Activated T-helper 1 cell treated with anti-CD3 and anti-CD28 coated beads, Interleukin-12 subunit alpha, Interleukin-12 subunit beta, Interleukin-2, Interleukin-4 antibody, amounts not matched to agents 30 ng/mL and 10 ng/mL and 1 ng/mL, durations not matched to agents 14 hours and 24 hours and 36 hours (primary cell): ENCODE results near the gene HSPG2. TPM values are rescaled to one million over a fixed set of nuclear protein-coding genes. Genes with fewer than 3 reads are reported as not detected.

Source experiments
- DNase-seq: peaks from one replicate; pipeline ENCODE4 v3.0.0; 2021; ENCODE audit warnings: low spot score
- H3K27ac Mint-ChIP-seq: one replicate; pipeline ENCODE4 v1.8.0; 2021; ENCODE audit warnings: mild to moderate bottlenecking, mixed read lengths
- H3K27me3 Mint-ChIP-seq: one replicate; pipeline ENCODE4 v1.8.0; 2022; ENCODE audit warnings: mild to moderate bottlenecking, moderate library complexity, mixed read lengths; ENCODE audit not compliant: insufficient read depth
- H3K36me3 Mint-ChIP-seq: one replicate; pipeline ENCODE4 v1.8.0; 2021; ENCODE audit warnings: low read depth, mixed read lengths
- H3K4me1 Mint-ChIP-seq: one replicate; pipeline ENCODE4 v1.8.0; 2021; ENCODE audit warnings: low read depth, mixed read lengths
- H3K4me3 Mint-ChIP-seq: one replicate; pipeline ENCODE4 v1.8.0; 2021; ENCODE audit warnings: mild to moderate bottlenecking, moderate library complexity, mixed read lengths
- H3K9me3 Mint-ChIP-seq: one replicate; pipeline ENCODE4 v1.8.0; 2021; ENCODE audit warnings: mixed read lengths
- intact Hi-C: fragments of 100-400 bp; cut with micrococcal nuclease; formaldehyde crosslinking; loops from one replicate; pipeline ENCODE4 v1.15.1; 2024
- total RNA-seq: library from RNA; stranded (reverse); gene quantifications from 2 replicates; pipeline ENCODE4 v1.2.3, GENCODE V29; 2022

HSPG2 gene
- total RNA-seq, 1 donor from 2014 or later: 2.4 TPM

DNA sequence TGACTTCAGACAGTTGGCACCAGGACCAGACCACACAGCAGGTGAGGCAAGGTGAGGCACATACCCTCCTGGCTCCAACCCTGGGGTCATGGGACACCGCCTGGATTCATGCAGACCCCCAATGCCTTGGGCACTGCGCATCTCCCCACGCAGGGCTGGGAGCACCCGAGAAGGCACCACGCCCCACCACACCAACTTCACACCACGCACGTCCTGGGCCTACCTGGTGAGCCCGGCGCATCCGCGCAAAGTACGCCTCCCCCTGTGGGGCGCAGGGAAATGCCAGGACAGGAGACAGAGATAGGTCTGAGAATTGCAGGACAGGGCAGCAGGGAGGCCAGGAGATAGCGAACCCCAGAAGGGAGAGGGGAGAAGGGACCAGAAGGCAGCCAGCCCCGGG is 66.5 kb downstream of the HSPG2 start:
- Mint-ChIP-seq H3K36me3 (no peaks in the 10 kb centered on the region), H3K27ac (no peak overlapping the region), H3K4me3 (no peak overlapping the region), H3K9me3 (no peaks in the 10 kb centered on the region), H3K4me1 (no peaks in the 10 kb centered on the region), H3K27me3 (no peaks in the 10 kb centered on the region)
- intact Hi-C loops: no loop called here
- no peak for DNase-seq

DNA sequence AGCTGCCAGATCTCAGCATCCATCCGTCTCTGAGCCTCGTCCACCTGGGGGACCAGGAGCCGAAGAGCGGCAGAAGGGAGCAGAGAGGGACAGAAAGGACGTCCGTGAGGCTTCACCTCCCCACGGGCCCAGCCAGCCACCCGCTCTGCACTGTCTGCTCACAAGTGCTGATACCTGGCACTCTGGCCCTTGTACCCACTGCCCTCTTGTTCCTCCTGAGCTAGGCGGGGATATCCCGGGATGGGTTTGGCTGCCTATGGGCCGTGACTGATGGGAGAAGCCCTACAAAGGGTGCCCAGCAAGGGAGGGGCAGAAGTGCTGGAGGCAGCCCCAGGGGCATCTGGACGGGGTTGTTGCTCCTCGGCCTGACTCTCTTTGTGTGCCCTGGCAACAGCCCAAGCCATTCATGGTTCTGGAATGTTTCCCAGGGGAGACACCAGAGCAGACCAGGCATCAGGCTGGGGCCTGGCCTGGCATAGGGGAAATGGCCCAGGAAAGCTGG is 67.4 kb downstream of the HSPG2 start:
- no peak overlapping the region for H3K4me3 Mint-ChIP-seq
- no peaks in the 10 kb centered on the region for H3K9me3 Mint-ChIP-seq
- DNase-seq: no peak
- intact Hi-C loops: no loop called here
- H3K27me3 Mint-ChIP-seq: no peaks in the 10 kb centered on the region
- no peaks in the 10 kb centered on the region for H3K36me3 Mint-ChIP-seq
- no peak overlapping the region for H3K27ac Mint-ChIP-seq
- no peaks in the 10 kb centered on the region for H3K4me1 Mint-ChIP-seq

DNA sequence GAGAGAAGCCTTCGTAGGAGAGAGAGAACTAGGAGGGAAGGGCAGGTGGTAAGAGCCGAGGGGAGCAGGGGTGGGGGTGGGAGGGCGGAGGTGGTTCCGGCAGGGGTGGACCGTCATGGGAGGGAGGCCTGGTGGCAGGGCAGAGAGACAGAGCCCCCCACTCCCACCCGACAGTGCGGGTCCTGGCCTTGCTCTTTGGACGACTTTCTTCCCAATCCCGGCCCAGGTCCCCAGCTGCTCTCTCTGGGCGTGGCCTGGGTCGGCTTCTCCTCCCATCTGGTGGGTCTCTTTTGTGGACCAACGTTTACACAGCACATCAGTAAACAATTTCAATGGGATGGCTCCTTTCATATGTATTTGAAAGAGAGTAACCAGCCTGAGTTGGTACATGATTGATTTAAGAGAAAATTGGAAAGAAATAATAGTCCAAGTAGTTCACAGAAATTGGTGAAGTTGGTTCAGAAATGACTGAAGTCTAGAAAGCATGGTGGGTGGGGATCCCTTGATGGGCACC is 68.1 kb downstream of the HSPG2 start:
- Mint-ChIP-seq H3K27ac (no peak overlapping the region), H3K4me3 (no peak overlapping the region), H3K9me3 (no peaks in the 10 kb centered on the region), H3K27me3 (no peaks in the 10 kb centered on the region), H3K36me3 (no peaks in the 10 kb centered on the region), H3K4me1 (no peaks in the 10 kb centered on the region)
- intact Hi-C loops: no loop called here
- no peak for DNase-seq

DNA sequence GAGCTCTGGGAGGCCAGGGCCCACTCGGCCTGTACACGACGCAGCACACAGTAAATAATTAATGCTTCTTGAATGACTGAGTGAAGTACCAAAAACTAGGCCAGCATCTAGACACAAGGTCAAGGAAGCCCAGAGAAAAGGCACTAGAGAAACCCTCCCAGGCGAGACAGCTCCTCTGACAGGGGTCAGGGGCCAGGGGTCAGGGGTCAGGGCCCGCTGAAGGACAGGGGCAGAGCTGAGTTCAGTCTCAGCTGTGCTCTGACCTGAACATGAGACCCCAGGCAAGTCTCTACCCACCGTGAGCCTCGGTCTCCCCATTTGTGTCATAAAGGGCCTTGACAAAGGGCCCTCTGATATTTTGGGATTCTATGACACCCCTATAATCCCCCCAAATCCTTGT is 68.6 kb downstream of the HSPG2 start:
- H3K4me3 Mint-ChIP-seq: no peak overlapping the region
- H3K9me3 Mint-ChIP-seq: no peaks in the 10 kb centered on the region
- intact Hi-C loops: no loop called here
- H3K4me1 Mint-ChIP-seq: no peaks in the 10 kb centered on the region
- DNase-seq: no peak
- H3K27me3 Mint-ChIP-seq: no peaks in the 10 kb centered on the region
- H3K36me3 Mint-ChIP-seq: no peaks in the 10 kb centered on the region
- H3K27ac Mint-ChIP-seq: no peak overlapping the region

DNA sequence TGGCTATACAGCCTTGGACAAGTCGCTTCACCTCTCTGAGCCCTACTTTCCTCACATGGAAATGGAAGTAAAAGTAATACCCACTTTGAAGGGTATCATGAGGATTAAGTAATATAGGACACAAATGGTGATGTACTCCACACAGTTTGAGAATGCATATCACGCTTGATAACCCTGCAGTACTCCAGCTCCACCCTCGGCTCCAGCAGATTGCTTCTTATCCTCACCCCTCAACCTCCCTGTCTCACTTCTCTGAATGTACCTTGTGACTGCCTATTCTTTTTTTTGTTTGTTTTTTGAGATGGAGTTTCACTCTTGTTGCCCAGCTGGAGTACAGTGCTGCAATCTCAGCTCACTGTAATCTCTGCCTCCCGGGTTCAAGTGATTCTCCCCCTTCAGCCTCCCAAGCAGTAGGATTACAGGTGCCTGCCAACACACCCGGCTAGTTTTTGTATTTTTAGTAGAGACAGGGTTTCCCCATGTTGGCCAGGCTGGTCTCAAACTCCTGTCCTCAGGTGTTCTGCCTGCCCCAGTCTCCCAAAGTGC is 69.6 kb downstream of the HSPG2 start:
- Mint-ChIP-seq H3K27me3 (no peaks in the 10 kb centered on the region), H3K4me3 (no peak overlapping the region), H3K4me1 (no peaks in the 10 kb centered on the region), H3K9me3 (no peaks in the 10 kb centered on the region), H3K36me3 (no peaks in the 10 kb centered on the region), H3K27ac (no peak overlapping the region)
- no peak for DNase-seq
- intact Hi-C loops: no loop called here

DNA sequence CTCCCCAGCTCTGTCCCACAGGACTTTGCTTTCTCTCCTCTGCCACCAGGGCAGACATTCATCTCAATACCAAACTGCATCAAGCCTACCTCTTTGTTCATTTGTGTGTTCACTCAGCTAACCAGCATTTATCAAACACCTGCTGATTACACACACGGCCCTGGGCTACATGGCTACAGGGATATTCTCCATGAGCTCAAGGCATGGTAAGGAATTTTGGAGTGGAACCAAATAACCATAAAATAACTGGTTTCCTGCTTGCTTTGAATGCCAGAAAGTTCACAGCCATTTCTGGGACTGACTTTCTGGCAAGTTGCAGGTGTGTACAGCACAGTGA is 70.4 kb downstream of the HSPG2 start:
- H3K27ac Mint-ChIP-seq: no peak overlapping the region
- no peaks in the 10 kb centered on the region for H3K36me3 Mint-ChIP-seq
- H3K4me1 Mint-ChIP-seq: no peaks in the 10 kb centered on the region
- intact Hi-C loops: no loop called here
- H3K9me3 Mint-ChIP-seq: no peaks in the 10 kb centered on the region
- no peak overlapping the region for H3K4me3 Mint-ChIP-seq
- no peaks in the 10 kb centered on the region for H3K27me3 Mint-ChIP-seq
- no peak for DNase-seq

DNA sequence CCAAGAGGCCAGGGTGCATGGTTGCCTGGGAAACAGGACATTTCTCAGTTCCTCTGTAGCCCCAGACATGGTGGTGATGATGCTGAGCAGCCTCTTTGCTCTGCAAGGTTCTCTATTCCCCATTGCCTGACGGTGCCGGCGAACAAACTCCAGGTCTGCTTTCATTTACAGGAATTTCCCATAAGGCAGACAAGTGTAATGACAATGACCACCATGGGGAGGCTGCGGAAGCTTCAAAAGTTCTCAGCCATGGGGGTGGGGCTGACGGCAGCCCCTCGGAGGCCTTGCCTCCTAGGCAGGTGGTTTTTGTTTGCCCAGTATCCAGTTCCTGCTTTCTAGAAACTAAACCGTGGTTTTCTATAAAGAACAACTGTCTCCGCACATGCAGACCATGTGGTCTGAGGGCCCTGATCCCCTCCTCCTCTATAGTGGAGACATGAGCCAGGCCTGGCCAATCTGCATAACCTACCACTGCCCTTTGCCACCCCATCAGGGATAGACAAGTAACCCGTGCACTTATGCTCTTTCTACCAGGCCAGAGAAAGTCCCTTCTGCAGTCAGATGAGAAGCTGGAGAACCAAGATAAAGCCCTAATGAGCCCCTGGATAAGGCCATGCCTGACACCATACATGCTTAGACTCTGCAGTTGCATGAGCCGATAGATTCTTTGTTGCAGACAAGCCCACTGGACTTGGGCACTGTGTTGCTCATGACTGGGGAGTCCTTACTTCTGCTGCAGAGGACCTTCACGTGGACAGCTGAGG is 71.0 kb downstream of the HSPG2 start:
- H3K4me3 Mint-ChIP-seq: no peak overlapping the region
- H3K27ac Mint-ChIP-seq: no peak overlapping the region
- no peaks in the 10 kb centered on the region for H3K4me1 Mint-ChIP-seq
- no peaks in the 10 kb centered on the region for H3K27me3 Mint-ChIP-seq
- no peaks in the 10 kb centered on the region for H3K9me3 Mint-ChIP-seq
- no peaks in the 10 kb centered on the region for H3K36me3 Mint-ChIP-seq
- no peak for DNase-seq
- intact Hi-C loops: no loop called here

DNA sequence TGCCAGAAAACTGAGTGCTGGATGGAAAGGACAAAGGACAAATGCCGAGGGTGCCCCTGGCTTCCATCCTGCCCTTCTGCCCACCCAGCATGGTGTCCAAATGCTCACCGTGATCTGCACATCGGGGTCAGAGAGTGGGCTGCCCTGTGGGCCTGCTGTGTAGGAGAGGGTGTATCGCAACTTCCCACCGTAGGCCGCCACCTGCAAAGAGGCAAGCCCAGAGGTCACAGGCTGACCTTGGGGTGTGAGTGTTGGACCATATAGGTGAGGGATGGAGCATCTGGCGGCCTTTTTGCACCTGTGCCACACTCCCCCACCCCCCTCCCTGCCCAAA is 71.5 kb downstream of the HSPG2 start:
- Mint-ChIP-seq H3K9me3 (no peaks in the 10 kb centered on the region), H3K27me3 (no peaks in the 10 kb centered on the region)

DNA sequence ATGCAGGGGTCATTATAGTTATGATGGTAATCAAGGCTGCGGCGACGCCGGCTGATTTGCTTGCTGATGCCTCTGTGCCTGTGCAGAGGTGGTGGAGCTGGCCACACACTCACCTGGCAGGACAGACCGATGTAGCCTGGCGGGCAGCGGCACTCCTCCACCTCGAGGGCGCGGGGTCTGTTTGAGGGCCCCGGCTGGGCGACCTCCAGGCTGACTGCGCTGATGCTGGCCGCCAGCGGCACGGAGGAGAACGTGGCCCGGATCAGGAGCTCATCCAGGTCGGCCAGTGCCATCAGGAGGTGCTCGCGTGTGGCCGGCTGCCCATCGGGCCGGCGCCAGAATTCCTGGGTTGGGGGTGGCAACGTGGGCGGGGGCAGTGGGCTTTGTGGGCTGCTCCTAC is 72.4 kb downstream of the HSPG2 start:
- no peaks in the 10 kb centered on the region for H3K36me3 Mint-ChIP-seq
- intact Hi-C loops: no loop called here
- no peak overlapping the region for H3K4me3 Mint-ChIP-seq
- no peaks in the 10 kb centered on the region for H3K4me1 Mint-ChIP-seq
- H3K27ac Mint-ChIP-seq: no peak overlapping the region
- H3K27me3 Mint-ChIP-seq: no peaks in the 10 kb centered on the region
- no peaks in the 10 kb centered on the region for H3K9me3 Mint-ChIP-seq
- no peak for DNase-seq

More for the DNA sequence above, 71.5 kb downstream of the HSPG2 start:
- Mint-ChIP-seq H3K36me3 (no peaks in the 10 kb centered on the region), H3K27ac (no peak overlapping the region), H3K4me3 (no peak overlapping the region), H3K4me1 (no peaks in the 10 kb centered on the region)
- intact Hi-C loops: no loop called here
- no peak for DNase-seq

DNA sequence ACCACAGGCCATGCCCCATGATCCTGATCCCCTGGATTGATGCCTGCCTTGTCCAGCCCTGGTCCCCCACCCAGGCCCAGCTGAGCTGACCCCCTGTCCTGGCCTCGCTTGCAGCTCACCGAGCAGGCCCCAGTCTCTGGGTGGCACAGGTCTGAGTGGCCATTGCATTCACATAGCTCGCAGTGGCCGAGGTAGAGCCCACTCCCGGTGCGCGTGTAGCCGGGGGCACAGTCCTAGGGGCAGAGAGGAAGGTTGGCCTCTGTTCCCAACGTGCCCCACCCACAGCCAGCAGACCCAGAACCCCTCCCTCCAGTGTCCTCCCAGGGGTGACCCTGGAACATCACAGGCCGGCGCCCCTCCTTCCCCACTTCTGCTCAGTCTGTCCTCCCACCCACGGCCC is 73.1 kb downstream of the HSPG2 start:
- intact Hi-C loops: no loop called here
- H3K36me3 Mint-ChIP-seq: no peaks in the 10 kb centered on the region

DNA sequence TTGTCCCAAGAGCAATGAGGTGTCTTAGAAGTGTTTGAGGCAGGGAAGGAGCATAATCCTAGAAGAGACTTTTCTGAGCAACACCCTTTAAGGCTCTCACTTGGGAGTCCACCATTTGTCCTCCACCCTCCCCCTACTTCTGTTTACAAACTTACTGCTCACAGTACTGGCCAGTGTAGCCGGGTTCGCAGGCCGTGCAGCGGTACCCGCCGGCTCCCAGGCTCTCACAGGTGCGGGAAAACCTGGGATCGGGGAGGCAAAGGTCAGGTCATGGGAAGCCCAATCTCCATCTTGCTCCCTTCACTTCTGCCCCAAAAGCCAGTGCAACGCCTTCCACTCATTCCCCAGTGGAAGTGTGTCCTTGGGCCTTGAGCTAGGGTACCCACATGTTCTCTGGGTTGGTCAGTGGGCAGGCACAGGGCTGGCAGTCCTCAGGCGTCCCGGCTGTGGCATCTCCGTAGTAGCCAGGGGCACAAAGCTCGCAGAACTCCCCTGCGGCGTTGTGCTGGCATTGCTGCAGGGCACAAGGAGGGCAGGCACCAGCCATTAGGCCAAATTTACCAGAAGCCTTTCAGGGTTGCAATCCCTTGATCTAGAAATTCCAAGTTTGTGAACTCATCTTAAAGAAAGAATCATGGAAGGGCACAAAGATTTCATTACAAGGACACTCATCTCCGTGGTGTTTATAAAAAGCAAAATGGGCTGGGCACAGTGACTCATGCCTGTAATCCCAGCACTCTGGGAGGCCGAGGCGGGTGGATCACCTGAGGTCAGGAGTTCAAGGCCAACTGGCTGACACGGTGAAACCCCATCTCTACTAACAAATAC is 75.3 kb downstream of the HSPG2 start:
- no peaks in the 10 kb centered on the region for H3K9me3 Mint-ChIP-seq
- no peak overlapping the region for H3K4me3 Mint-ChIP-seq
- H3K4me1 Mint-ChIP-seq: no peaks in the 10 kb centered on the region
- H3K27me3 Mint-ChIP-seq: no peaks in the 10 kb centered on the region
- intact Hi-C loops: no loop called here
- DNase-seq: no peak
- H3K27ac Mint-ChIP-seq: no peak overlapping the region
- no peaks in the 10 kb centered on the region for H3K36me3 Mint-ChIP-seq

More for the DNA sequence above, 73.1 kb downstream of the HSPG2 start:
- no peaks in the 10 kb centered on the region for H3K9me3 Mint-ChIP-seq
- no peak for DNase-seq
- H3K4me1 Mint-ChIP-seq: no peaks in the 10 kb centered on the region
- H3K27me3 Mint-ChIP-seq: no peaks in the 10 kb centered on the region
- H3K27ac Mint-ChIP-seq: no peak overlapping the region
- no peak overlapping the region for H3K4me3 Mint-ChIP-seq

DNA sequence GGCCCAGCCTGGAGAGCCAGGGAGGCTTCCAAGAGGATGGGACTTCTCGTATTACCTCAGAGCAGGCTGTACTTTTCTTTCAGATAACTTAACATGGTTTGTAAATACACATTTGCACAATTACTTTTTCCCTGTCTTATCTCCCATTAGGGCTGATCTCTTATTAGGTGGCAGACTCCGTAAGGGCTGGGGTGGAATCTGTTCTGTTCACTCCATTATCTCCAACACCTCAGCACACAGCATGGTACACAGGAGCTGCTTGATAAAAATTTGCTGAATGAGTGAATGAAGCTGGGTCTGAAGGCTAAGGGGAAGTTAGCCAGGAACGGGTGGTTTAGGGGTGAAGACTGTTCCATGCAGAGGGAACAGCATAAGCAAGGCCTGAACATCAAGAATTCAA is 76.1 kb downstream of the HSPG2 start:
- no peaks in the 10 kb centered on the region for H3K4me1 Mint-ChIP-seq
- no peak overlapping the region for H3K4me3 Mint-ChIP-seq
- H3K36me3 Mint-ChIP-seq: no peaks in the 10 kb centered on the region
- no peak for DNase-seq
- no peaks in the 10 kb centered on the region for H3K9me3 Mint-ChIP-seq
- no peaks in the 10 kb centered on the region for H3K27me3 Mint-ChIP-seq
- H3K27ac Mint-ChIP-seq: no peak overlapping the region
- intact Hi-C loops: no loop called here

DNA sequence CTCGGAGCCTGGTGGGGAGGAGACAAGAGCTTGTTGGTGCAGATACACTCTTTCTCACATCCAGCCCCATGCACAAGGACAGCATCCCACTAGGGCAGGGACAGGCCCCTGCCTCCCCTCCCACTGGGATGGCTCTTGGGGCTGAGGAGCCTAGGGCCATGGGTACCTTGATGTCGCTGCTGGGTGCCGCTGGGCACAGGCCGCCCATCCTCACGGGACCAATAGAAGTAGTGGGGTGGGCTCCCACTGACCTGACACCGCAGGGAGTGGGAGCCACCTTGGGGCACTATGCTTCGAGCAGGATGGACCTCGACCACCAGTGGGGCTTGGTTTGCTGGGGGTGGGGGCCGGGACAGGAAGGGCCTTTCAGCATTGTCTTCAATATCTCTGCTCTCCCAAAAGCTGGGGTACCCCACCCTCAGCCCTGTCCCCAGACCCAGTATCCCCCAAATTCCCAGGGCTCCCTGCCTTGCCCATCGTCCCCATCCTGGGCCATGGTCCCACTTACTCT is 77.4 kb downstream of the HSPG2 start:
- no peak overlapping the region for H3K4me3 Mint-ChIP-seq
- no peak overlapping the region for H3K27ac Mint-ChIP-seq
- no peaks in the 10 kb centered on the region for H3K27me3 Mint-ChIP-seq
- H3K36me3 Mint-ChIP-seq: no peaks in the 10 kb centered on the region
- H3K4me1 Mint-ChIP-seq: no peaks in the 10 kb centered on the region
- no peak for DNase-seq
- no peaks in the 10 kb centered on the region for H3K9me3 Mint-ChIP-seq
- intact Hi-C loops: no loop called here
